GM18861 (cell line): ENCODE results near the gene BCAR1.
"Not testable (repeated sequence)": the region's sequence is repeated elsewhere in the genome, so short reads cannot be mapped to it uniquely, and the experiment has no call there.

ENCODE experiments used
- ATAC-seq: cut with Tn5 transposase; IDR thresholded peaks from one replicate; pipeline ENCODE4 v1.9.1; 2021; ENCODE audit not compliant: unreplicated experiment

Gene BCAR1

DNA sequence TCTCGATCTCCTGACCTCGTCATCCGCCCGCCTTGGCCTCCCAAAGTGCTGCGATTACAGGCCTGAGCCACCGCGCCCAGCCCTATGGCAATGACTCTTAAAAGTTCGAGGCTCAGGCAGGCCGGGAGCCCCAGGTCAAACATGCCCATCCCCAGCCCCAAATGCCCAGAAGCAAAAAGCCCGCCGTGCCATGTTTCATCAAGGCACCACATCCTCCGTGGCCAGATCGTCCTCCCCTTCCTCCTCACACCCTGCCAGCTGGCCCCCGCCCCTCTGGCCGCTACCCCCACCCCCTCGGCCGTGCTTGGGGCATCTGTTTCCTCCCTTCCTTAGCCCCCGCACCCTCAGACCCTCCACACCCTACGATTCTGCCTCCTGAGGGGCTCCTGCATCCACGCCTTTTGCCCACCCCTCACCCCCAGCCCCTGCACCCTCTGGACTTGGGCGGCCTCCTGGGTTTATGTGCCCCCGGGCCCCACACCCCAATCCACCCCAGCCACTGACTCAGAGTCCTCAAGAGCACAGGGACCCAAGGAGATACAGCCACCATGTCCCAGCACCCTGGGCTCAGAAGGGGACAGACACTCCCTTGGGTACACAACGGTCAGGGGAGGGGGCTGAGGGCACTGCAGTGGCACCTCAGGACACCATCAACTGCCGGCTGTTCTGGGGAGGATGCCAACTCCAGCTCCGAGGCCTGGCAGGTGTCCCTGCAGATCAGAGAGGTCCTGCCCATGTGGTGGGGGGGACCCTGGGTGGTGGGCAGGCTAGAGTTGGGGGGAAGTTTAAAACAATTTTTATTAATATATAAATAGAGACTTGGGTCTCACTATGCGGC lies 25.5 kb downstream of the BCAR1 start:
- no peak for ATAC-seq

DNA sequence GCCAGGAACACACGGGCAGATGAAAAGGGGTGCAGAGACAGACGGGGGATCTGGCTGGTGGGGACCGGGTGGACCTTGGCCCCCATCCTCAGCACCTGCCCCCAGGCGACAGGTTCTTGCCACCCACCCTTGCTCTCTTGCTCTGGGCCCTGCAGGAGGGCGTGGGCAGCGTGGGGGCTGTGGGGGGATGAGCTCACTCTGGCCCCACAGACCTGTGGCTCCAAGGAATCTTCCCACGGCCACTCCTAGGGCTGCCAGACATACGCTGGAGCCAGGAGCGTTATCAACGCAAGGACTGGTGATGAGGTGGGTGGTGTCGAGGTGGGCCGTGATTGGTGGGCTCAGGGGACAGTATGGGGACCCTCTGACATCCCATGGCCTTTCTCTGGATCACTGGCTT lies 26.3 kb downstream of the BCAR1 start:
- no peak for ATAC-seq

DNA sequence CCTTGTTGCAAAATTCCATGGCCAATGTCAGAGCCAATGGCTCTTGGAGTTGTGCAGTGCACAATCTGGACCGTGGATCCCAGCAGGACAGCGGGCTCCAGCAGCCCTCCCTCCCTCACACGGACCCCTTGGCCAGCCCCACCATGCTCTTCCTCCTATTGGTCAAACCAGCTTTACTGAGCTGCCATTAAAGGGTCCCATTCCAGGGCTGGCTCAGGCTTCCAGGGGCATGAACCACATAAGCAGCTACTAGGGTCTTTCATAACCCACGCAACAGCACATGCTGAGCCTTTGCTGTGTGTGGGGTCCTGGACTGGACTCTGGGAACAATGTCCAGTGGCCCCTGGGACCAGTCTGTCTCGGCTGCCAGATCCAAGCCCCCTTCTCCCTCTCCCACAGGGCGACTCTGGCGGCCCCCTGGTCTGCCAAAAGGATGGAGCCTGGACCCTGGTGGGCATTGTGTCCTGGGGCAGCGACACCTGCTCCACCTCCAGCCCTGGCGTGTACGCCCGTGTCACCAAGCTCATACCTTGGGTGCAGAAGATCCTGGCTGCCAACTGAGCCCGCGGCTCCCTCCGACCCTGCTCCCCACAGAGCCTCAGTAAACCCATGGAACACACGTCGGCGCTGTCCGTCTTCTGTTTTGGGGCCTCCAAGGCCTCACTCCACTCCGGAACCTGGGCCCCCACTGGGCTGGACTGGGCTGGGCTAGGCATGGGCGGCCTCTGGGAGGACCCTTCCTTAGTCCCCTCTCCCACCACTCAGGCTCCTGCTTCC lies 26.9 kb downstream of the BCAR1 start:
- no peak for ATAC-seq

DNA sequence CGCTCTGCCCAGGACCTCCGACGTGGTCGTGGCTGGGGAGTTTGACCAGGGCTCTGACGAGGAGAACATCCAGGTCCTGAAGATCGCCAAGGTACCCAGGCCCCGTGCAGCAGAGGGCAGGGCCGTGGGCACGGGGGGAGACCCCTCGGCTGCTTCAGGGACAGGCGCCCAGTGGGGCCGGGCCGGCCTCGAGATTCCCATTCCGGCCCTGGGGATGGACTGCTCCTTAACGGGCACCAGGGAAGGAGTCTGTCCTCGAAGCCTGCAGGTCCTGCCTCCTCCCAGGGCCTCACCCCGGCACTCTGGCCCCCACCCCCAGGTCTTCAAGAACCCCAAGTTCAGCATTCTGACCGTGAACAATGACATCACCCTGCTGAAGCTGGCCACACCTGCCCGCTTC lies 28.3 kb downstream of the BCAR1 start:
- not testable (repeated sequence) for ATAC-seq

DNA sequence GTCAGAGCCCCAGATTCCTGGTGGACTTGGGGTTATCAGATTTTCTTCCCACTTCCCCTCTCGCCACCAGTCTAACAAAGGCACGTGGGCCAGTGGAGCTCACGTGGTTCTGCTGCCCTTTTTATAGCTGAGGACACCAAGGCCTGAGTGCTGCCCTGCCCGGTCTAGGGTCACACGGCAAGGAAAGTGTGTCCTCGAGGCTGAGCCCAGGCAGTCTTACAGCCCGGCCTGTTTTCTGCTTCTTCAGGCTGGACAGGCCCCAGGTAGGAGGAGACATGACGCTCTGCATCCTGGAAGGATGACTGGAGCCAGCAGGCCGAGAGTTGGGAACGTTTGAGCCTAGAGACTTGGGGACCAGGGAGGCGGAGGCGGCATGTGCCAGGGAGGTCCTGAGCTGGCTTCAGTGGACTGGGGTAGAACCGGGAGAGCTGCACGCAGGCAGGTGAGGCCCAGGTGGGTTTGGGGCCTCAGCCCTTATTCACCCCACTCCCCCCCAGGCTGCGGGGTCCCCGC lies 29.1 kb downstream of the BCAR1 start:
- no peak for ATAC-seq

DNA sequence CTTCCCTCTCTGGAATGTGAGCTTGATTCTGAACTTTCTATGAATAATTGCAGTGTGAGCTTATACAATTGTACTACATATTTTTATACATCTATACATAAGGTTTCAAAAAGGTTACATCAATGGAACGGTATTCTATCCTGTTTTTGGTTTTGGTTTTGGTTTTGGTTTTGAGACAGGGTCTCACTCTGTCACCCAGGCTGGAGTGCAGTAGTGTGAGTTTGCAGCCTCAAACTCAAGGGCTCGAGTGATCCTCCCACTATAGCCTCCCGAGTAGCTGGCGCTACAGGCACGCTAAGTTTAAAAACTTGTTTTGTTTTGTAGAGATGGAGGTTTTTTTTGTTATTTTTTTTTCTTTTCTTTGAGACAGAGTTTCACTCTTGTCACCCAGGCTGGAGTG lies 31.6 kb downstream of the BCAR1 start:
- peak; percentile 81 for ATAC-seq

DNA sequence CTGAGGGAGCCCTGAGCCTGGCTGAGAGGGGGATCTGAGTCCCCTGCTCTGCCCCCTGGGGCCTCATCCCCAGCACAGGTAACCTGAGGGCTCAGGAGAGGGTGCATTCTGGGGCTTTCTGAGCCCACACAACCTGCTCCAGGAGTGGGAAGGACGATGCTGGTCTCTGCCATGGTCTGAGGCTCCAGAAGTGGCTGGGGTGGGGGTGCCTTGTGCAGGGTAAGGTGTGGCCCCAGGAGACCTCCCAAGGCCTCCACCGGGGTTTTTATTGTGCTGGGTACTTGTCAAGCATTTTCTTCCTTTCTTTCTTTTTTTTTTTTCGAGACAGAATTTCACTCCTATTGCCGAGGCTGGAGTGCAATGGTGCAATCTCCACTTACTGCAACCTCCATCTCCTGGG lies 32.3 kb downstream of the BCAR1 start:
- ATAC-seq, result no peak

DNA sequence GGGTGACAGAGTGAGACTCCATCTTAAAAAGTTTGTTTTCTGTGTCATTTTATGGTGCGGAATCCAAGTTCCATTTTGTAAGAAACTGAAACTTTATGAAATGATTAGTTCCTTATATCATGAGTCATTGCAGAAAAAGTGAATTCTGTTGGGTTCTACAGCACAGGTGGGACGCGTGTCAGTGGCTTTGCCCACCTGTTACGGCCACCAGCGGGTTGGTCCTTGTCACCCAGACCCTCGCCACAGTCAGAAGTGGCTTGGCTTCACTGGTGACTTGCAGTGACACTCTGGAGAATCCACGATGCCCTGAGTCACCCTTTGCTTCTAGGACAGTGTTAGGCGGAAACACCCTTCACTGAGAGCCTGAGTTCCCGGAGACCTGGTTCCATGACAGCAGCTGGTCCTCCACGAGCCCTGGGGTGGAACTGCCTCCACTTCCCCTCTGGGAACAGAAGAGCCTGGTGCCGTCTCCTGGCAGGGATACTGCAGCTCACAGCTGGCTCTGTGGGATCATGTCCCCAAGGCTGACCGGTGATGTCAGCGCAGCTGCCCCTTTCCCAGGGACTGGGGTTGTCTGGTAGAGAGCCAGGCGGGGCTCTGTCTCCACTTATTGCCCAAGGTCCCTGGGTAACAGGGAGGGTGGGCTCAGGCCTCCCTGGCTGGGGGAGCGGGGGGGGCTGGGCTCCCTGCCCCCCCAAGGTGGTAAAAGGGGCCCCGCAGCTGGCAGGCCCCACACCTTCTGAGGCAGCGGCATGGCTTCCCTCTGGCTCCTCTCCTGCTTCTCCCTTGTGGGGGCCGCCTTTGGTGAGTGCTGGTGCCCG lies 33.0 kb downstream of the BCAR1 start, which contains the start of gene CTRB1:
CTRB1 (plus strand) TSS at position 733 of the 821 bp plus-strand sequence; CDS start at position 753, 20 bp downstream.
- no peak for ATAC-seq

DNA sequence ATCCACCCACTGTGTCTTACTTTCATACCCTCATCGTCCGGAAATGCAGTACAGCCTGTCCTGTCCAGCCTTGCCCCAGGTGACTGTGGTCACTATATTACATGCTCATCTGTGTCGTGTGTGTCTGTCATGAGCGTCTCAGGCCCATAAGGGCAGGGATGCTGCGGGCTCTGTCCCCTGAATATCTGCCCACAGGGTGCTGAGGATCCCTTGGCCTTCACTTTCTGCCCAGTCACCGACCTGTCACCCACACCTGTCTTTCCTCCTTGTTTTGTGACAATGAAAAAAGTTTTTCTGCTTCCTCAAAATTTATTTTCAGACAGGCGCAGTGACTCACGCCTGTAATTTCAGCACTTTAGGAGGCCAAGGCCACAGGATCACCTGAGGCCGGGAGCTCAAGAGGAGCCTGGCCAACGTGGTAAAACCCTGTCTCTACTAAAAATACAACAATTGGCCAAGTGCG lies 34.0 kb downstream of the BCAR1 start:
- no peak for ATAC-seq

DNA sequence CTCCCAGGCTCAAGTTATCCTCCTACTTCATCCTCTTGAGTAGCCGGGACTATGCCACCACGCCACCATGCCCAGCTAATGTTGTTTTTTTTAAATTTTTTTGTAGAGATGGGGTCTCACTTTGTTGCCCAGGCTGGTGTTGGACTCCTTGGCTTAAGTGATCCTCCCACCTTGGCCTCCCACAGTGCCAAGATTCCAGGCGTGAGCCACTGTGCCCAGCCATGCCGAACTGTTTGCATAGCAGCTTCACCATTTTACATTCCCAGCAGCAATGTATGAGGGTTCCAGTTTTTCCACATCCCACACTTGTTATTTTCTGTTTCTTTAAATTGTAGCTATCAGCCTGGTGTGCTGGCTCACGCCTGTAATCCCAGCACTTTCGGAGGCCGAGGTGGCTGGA lies 34.8 kb downstream of the BCAR1 start:
- no peak for ATAC-seq

DNA sequence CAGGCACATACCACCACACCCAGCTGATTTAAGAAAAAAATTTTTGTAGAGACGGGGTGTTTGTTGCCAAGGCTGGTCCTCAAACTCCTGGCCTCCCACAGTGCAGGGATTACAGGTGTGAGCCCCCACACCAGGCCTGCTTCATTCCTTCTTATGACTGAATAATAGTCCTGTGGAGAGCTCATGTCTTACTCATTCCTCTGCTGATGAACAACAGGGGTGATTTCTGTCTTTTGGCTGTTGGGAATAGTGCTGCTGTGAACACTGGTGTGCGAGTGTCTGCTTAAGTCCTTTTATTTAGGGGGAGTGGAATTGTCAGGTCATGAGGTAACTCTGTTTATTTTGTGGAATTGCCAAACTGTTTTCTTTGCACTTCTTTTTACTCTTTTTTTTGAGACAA lies 35.3 kb downstream of the BCAR1 start:
- no peak for ATAC-seq

DNA sequence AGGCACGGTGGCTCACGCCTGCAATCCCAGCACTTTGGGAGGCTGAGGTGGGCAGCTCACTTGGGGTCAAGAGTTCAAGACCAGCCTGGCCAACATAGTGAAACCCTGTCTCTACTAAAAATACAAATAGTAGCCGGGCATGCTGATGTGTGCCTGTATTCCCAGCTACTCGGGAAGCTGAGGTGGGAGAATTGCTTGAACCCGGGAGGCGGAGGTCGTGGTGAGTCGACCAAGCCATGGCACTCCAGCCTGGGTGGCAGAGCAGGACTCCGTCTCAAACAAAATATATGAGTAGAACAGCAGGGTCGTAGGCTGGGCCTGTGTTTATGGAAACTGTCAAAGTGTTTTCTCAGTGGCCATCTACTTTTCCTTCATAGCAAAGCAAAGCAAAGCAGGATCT lies 40.1 kb downstream of the BCAR1 start:
- not testable (repeated sequence) for ATAC-seq

DNA sequence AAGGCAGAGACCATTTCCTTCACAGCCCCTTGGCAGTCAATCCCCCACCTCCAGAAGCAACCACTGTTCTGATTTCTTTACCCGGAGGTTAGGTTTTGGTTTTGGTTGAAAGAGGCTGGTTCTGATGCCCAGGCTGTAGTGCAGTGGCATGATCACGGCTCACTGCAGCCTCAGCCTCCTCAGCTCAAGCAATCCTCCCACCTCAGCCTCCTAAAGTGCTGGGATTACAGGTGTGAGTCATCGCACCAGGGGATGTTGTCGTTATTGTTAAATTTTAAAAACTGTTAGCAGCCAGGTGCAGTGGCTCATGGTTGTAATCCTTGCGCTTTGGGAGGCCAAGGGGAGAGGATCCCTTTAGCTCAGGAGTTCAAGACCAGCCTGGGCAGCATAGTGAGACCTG lies 41.5 kb downstream of the BCAR1 start:
- no peak for ATAC-seq

DNA sequence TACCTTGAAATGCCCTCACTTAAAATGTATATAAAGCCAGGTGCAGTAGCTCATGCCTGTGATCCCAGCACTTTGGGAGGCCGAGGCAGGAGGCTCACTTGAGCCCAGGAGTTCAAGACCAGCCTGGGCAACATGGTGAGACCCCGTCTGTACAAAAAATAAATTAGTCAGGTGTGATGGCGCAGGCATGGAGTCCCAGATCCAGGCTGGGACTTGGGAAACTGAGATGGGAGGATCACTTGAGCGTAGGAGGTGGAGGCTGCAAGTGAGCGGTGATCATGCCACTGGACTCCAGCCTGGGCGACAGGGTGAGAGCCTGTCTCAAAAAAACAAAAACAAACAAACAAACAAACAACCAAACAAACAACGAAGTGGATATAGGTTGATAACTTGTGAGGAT lies 41.9 kb downstream of the BCAR1 start:
- ATAC-seq, result not testable (repeated sequence)

DNA sequence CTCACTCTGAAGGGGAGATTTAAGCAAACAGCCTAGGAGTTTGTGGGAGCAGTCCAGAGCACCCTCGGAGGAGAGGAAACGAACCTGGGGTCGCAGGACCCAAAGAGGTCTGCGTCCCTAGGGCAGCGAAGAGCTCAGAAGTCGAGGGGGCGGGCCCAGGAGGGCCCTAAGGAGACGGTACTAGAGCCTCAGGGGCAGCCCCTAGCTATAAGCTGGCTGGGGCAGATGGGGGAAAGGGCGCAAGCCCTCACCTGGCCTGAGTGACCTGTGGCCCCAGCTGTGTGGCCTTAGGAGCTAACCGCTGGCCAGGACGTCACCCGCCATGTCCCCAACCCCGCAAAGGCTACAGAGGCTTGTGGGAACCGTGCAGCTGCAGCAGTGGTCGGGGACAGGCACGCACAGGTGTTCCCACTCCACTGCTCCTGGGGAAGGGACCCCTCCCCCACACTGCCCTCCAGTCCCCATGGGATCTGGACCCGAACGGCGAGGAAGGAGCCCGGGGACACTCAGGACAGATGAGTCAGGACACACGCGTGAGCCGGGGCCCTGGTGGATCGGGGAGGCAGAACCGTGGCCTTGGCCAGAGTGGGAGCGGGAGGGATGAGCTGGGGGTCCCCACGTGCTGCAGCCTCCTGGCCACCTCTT lies 42.4 kb downstream of the BCAR1 start:
- no peak for ATAC-seq

DNA sequence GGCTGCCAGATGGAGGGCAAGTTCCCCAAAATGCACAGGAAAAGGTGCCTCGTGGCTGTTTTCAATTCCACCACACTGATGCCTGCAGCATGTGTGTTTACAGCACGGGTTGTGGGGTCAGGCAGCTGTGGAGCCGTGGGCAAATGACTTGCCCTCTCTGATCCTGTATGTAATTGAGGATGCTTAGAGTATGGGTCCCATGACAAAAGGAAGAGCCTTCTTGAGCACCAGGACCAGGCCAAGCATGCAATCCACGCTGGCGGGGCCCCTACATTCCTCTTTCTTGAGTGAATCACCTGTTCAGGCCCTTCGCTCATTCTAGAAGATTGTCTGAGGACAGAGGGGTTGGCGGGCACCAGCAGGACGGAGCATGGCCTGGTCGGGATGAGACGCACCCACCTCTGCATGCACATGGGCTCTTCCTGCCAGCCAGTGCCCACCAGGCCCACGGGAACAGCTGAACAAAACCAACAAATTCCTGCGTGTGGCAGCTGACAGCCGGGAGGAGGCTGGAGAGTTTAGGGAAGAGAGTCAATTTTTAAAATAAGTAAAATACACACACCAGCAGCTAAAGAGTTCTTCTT lies 43.1 kb downstream of the BCAR1 start:
- ATAC-seq, result no peak

DNA sequence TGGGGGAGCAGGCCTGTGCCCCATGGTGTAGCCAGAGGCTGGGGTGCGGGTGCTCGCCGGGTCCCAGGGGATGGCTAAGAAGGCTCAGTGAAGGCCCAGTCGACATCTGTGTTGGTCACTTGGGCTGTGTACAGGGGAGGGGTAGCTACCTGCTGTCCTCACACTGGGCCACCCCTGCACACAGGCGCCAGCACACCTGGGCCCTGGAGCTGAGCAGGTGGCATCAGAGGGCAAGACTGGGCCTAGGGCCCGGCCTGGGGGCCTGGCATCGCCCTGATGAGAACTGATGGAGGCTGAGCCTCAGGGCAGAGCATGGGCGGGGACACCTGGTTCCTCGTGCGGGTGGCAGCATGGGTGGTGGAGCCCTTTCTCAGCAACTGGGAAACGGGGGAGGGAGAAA lies 43.6 kb downstream of the BCAR1 start:
- ATAC-seq, result no peak

DNA sequence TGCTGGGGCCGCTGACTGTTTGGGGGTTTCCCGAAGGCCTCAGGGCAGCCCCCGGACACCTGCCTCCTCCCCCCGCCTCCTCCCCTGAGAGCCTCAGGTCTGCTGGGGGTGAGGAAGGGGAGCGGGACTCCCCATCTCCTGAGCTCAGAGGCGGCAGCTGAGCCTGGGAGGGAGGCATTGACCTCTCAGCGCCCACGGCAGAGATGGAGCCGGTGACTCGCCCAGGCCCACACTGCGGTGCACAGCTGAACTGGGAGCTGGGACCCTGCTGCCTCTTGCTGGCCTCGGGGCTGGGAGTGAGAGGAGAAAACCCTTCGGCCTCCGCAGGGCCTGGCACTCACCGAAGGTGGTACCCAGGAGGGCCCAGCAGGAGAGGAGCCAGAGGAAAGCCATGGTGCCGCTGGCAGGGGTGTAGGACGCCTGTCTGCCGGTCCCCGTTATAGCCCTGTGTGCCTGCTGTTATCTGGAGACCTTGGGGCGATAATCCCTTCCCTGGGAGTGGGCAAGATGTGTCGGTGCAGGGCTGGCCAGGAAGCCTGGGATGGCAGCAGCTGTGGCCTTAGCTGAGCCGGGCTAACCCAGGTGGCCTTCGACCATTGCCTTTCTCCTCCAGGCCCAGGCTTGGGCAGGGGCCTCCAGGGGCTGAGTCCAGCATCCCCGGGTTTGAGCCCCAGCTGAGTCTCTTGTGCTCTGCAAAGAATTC lies 44.5 kb downstream of the BCAR1 start, which contains the start of gene CTRB2:
CTRB2 (minus strand) TSS at position 413 of the 703 bp plus-strand sequence; CDS start at position 393, 20 bp downstream.
- no peak for ATAC-seq

DNA sequence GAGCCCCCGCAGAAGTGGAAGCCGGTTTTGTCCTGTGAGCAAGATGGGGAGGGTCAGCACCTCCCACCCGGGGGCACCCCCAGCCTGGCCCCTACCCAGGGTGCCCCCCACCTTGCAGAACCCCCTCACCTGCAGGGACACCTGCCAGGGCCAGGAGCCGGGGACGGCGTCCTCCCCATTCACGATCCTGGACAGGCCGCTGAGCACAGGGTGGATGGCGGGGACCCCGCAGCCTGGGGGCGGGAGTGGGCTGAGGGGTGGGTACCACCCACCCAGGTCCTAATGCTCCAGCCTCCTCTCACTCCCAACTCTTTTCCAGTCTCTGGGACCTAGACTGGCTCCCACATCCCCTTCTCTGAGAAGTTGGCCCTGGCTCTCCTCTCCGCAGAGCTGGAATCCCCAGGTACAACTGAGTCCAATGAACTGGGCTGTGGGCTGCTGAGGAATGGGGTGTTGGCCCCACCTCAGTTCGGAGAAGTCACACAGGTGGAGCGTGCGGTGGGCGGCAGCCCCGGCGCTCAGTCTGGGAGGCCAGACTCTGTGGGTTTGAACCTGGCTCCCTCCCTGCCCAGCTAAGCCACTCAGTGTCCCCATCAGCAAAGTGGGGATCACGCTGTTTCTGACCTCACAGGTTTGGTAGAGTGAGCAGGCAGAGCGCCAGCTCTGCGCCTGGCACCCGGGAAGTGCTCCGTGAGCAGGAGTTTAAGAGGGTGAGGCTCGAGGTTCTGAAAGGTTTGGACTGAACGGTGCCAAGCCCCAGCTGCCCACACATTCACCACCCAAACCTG lies 45.3 kb downstream of the BCAR1 start:
- not testable (repeated sequence) for ATAC-seq
